Suppressor macrophage treated with lipopolysaccharide for 1 hour (primary cell): ENCODE measurements around the gene CLPX.
"Not testable (repeated sequence)": the region's sequence is repeated elsewhere in the genome, so short reads cannot be mapped to it uniquely, and the experiment has no call there.

ENCODE experiments used
- DNase-seq, 3 donors: peaks; one replicate each; pipeline ENCODE4 v3.0.0-alpha.2; 2020 to 2022

The CLPX gene

DNA sequence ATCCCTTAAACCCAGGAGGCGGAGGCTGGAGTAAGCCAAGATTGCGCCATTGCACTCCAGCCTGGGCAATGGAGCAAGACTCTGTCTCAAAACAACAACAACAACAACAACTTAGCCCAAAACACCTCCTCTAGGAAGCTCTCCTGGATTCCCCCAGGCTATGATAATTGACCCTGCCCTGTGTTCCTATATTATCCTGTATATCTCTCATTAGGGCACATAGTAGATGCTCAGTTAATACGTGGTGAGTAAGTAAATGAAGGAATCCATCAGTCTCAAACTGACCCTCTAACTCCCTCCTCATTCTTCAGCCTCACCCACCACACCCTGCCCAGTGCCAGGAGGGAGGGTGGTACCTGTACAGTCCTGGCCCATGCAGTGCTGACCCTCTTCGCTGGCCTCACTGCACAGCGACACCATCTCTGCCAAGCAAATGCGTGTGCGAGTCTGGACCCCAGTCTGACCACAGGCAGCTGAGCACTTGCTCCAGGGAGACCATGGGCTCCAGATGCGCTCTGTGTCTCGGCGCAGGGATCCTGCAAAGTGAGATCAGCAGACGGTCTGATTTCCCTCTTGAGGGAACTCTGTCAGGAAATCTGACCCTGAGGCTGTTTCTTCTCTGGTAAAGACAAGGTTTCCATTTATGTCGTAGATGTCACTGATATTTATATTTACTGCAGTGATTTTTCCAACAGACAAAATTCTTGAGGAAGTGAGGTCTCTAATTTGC is 20.0 kb upstream of the CLPX start:
- DNase-seq: no peak

DNA sequence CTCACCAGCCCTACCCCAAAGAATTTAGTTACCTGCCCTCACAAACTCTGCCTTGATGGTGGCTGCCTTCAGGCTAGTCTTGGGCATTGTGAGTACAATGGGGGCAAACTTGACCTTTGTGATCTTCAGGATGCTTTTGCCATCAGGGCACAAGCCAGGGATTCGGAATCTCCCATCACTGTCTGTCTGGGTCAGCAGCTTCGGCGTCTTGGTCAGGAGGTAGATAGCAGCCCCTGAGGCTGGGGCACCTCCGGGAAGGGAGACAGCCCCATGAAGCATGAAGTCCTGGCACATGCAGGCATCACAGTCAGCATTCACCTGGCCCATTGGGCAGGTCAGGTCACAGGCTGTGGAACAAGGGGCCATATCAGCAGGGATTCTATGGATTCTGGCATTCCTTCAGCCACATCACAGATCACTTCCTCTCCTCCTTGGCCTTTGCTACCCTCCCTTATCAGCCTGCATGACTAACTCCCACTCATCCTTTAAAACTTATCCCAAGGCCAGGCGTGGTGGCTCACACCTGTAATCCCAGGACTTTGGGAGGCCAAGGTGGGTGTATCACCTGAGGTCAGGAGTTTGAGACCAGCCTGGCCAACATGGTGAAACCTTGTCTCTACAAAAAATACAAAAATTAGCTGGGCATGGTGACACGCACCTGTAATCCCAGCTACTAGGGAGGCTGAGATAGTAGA is 19.2 kb upstream of the CLPX start:
- DNase-seq: no peak

DNA sequence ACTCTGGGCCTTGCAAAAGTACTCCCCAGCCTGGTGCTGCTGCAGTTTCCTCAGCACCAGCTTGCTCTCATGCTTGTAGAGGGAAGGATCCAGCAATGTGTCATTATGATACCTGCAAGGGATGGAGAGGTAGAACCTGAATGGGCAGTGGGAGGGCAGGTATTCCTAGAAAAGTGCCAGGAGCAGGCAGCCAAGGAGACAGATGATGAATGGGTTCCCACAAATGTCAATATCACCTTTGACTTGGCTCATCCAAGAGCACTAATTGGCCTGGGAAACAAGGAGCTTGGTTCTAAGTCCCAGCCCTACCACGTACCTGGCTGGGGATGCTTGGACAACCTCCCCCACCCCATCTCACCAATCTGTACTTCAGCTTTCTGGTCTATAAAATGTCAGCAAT is 16.8 kb upstream of the CLPX start:
- no peak for DNase-seq

DNA sequence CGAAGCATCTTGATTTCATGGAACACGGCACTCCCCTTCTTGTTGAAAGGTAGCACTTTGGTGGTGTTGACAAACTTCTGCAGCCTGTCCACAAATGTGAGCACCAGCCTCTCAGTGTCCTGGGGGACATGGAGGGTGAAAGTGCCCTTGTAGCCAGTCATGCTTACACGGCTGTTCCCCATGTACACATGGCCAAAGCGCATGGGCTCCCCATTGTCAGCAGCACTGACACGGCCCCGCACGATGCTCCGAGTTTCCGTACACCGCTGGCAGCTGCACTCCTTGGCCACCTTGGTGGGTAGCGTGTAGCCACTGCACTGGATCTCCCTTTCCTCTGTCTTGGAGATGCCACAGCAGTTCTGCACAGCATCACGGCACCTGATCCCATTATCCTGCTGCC is 13.4 kb upstream of the CLPX start:
- DNase-seq: no peak

DNA sequence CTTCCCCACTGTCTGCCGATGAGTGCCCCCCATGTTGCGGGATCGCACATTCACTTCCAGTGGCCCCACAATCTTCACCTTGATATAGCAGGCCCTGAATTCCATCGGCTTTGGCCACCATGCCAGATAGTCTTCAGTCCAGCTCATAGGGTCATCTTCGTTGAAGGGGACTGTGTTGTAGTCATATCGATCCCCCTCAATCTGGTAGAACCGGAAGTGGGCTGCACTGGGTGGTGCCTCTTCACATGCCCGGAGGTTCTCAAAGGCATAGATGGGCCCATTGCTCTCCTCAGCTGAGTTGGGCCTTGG is 12.1 kb upstream of the CLPX start:
- DNase-seq: no peak

DNA sequence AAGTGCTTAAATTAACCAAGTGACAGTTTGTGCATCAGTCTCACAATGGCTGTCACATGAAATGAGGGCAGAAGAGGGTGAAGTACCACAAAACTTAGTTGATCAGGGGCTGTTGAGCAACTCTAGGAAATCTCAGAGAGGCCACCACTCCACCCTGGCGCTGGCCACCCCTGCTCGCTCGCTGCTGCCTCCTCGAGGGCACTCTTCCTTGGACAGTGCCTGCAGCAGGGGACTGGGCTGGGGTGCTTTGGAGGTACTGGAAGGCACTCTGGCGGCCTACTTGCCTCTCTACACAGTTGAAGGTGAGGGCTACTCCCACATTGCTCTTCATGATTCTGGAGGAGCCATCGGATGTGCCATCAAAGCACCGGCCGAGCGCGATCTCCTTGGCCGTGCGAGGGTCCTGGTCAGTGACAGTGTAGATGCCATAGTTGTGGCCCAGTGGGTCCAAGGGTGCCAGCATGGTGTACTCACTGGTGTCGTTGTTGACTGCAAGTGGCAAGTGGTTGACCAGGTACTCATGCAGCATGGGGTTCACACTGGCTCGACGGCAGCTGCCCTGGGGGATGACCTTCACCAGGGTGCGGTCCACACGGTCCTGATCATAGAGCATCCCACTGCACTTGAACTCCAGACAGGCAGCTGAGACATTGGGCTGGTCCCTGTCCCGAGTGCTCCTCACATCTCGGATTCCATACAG is 11.6 kb upstream of the CLPX start:
- DNase-seq: no peak

DNA sequence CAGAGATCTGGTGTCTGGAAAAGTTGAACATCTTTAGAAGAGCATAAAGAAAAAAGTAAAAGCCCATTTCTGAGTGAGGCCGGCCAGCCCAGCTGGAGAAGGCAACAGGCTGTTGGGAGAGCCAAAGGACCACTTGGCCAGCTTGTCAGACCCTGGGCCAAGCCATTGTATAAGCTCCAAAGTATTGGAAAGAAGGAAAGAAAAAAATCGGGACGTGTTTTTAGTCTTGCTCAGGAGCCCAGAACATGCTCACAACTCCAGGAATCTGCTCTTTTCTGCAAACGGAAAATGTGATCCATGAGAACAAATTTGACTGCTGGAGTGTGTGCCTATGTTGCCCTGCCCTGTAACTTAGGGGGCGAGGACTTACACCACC is 10.4 kb upstream of the CLPX start:
- DNase-seq: no peak

DNA sequence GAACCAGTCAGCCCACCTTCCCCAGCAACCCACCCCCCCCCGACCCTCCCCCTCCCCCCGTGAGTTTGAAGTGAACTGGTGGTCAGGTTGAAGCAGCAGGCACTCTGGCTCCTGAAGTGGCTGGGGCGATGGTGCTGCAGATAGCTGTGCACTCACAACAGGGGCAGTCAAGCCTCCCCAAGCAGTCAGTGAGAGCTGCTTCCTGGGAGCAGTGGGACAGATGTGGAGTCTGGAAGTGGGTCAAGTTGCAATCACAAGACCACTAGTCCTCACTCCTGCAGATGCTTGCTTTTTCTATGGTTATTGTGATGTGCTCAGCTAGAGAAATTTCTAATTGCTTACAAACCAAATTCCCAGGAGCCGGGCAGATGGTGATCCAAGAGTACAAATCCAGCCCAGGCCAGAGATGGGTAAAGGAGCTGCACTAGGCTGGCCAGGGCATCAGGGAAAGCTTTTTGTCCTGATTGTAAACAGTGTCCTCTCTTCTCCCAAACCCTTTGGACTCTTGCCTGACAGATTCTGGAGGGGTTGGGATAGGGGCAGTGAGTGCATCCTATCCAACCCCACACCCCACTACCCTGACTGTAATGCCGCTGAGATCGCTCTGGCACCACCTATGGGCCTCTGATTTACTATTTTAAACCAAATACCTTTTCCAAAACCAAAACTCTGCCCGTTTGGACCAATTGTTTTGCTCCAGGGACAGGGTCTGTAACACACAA is 9.8 kb upstream of the CLPX start:
- no peak for DNase-seq

DNA sequence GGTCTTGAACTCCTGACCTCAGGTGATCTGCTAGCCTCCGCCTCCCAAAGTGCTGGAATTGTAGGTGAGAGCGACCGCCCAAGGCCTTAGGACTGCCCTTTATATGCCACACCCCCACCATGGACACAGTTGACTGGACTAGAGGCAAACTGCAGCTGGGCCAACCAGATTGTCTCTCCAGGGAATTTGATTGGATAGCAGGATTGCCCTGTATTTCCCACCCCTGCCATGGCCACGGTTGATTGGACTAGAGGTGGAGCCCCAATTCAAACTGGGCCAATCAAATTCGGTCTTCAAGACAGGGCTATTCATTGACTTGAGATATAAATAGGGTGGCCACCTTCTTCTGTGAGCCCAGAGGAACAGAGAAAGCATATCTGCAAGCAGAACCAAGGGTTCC is 6.9 kb upstream of the CLPX start:
- DNase-seq: peak; percentile 16 to 25 (median 21)

DNA sequence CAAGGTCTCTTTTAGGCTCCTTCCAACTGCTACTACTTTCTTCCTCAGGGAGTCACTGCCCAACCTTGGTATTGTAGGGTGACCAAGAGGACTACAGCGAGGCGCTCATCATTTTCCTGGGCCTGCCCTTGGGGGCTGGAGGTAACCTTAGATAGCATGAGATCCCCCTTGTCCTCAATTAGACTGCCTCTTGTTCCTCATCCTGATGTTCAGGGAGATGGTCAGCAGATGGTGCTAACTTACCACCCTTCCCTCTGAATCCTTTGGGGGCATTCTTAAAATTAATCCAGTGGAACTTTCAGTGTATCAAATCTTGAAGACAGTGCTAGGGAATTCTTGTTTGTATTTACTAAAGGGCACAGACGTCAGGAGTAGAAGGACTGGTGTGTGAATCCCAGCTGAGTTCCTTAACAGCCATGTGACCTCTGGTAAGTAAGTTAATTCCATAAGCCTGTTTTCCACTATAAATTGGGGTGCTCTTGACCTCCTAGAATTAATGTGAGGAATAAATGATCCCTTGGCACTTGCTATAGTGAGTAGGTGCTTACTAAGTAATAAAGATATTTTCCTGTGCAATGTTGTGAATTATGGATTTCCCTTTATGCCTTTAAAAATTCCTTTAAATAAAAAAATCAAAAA is 4.1 kb upstream of the CLPX start:
- peak; percentile 52 to 63 (median 59) for DNase-seq

DNA sequence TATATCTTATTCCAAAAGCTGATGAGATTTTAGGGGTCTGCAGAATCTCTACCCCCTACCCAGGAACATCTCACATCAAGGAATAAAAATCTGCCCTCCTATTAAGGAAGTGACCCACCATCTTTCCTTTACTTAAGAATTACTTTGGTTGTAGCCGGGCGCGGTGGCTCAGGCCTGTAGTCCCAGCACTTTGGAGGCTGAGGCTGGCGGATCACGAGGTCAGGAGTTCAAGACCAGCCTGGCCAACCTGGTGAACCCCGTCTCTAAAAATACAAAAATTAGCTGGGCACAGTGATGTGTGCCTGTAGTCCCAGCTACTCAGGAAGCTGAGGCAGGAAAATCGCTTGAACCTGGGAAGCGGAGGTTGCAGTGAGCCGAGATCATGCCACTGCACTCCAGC is 3.3 kb upstream of the CLPX start:
- DNase-seq: not testable (repeated sequence)

DNA sequence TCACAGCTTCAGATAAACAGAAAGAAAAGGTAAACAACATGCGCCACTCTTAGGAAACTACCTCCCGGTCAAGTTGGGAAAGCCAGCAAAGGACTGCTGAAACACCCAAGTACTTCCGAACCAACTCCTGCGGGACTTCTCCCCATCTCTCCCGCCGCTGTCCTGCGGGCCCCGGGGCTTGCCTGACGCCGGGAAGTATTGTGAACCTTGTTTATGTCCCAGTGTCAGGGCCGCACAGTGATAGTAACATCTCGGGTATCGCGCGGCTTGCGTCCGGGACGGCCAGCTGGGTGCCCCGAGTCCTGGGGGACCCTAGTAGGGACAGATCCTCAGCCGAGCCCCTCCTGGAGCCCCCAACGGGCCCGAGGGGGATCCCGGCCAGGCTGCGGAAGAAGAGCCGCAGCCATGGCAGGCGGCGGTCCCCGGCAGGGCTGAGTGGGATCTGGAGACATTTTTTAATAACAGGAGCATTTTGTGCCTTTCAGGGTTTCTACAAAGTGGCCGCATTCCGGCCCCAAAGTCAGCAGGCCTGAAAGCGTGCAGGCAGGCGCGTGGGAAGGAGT is 756 bp downstream of the CLPX start:
- DNase-seq: peak; percentile 53 to 73 (median 64)

DNA sequence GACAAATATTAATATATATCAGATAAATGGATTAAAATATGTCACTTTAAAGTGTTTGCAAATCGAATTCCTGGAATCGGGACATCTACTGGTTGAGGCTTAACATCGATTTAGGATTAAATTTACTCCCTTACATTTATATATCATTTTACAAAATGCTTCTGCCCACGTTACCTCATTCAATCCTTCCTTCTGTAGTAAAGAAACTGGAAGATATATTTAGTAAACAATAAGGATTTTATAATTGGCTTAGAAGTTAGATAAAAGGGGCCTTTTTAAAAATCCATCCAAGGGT is 1.3 kb downstream of the CLPX start:
- no peak for DNase-seq

DNA sequence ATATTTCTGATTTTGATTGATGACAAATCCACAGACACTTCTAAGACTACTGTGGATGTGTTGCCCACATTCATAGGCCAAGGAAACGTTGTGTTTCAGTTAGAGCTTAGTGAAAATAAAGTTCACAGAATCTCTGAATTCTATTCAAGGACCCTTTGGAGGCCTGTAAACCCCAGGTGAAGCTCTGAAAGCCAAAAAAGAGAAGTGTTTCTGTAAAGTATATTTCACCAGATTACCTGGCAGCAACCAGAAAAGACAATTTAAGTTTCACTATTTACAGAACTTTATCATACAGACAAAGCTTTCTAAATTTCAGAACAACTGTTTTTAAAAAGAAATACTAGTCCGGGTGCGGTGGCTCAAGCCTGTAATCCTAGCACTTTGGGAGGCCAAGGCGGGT is 2.6 kb downstream of the CLPX start:
- no peak for DNase-seq

DNA sequence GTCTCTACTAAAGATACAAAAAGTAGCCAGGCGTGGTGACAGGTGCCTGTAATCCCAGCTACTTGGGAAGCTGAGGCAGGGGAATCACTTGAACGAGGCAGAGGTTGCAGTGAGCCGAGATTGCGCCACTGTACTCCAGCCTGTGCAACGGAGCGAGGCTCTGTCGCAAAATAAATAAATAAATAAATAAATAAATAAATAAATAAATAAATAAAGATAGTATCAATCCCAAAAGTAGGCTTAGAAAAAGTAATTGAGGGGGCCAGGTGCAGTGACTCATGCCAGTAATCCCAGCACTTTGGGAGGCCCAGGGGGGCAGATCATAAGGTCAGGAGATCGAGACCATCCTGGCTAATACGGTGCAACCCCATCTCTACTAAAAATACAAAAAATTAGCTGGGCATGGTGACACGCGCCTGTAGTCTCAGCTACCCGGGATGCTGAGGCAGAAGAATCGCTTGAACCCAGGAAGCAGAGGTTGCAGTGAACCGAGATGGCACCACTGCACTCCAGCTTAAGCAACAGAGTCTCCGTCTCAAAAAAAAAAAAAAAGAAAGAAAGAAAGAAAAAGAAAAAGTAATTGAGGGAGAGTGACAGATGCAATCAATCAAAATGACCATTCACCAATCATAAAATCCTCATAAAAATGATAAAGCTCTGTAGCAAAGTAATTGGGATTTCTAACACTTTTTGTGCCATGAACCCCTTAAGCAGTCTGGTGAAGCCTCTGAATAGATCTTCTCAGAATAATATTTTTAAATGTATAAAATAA is 3.4 kb downstream of the CLPX start:
- not testable (repeated sequence) for DNase-seq

DNA sequence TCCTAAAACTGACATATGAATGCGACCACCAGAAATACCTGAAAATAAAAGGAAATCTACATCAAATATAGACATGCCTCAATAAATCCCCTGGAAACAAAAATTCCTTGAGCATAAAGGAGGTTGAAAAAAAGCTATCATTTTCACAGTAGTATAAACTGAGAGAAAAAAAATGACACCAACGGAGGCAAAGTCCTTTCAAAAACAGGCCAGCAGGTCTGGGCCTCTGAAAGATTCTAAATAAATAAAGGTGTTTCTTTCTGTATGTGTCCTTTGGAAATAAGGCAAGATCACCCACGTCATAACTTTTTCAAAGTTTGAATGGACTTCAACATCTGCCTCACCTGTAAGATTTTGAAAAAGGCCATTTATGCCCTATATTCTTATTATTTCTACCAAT is 5.0 kb downstream of the CLPX start:
- no peak for DNase-seq

DNA sequence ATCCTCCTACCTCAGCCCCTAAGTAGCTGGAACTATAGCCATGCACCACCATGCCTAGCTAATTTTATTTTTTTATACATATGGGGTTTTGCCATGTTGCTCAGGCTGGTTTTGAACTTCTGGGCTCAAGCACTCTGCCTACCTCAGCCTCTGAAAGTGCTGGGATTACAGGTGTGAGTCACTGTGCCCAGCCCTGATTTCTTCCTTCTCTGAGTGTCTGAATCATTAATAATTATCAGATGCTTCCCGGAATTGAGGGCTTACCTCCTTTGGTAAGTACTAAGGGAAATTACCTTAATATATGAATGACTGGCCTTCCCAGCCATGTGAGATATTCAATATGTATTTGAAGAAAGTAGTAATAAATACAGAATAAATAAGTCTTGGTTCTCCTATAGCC is 7.2 kb downstream of the CLPX start:
- no peak for DNase-seq

DNA sequence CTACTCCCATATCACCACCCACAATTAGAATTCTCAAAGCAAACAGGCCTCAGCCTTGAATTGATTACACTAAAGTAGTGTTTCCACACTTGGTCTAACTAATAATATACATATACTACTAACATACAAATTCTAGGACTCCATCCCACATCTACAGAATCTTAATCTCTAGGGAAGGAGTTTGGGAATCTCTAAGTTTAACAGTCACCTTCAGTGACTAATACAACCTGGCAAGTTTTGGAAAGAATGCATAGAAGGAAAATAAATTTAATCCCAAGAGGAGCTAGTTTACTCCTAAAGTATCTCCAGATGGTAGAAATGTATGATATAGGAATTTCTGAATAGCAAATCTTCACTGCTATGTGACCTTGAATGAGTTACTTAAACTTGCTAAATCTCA is 9.1 kb downstream of the CLPX start:
- DNase-seq: no peak

DNA sequence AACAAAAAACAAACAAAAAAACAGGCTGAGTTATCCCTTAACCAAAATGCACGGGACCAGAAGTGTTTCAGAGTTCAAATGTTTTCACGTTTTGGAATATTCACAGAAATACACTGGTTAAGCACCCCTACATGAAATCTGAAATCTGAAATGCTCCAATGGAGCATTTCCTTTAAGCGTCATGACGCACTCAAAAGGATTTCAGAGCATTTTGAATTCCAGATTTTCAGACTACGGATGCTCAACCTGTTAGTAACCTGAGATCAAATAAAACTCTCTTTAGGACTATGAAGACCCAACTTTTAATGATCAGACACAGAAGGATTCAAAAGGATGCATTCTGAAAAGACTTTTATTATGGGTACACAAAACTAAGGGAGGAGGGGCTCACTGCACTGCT is 9.6 kb downstream of the CLPX start:
- no peak for DNase-seq

DNA sequence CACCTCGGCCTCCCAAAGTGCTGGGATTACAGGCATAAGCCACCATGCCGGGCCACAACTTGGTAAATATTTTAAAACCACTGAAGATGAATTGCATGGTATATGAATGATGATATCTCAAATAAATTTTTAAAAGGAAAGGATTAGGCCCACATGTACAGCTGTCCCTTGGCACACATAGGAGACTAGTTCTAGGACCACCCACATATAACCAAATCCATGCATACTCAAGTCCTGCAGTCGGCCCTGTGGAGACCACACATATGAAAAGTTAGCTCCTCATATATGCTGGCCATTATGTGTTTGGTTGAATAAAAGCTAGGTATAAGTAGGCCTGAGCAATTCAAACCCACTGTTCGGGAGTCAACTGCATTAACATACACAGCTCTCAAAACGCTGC is 10.6 kb downstream of the CLPX start:
- no peak for DNase-seq

DNA sequence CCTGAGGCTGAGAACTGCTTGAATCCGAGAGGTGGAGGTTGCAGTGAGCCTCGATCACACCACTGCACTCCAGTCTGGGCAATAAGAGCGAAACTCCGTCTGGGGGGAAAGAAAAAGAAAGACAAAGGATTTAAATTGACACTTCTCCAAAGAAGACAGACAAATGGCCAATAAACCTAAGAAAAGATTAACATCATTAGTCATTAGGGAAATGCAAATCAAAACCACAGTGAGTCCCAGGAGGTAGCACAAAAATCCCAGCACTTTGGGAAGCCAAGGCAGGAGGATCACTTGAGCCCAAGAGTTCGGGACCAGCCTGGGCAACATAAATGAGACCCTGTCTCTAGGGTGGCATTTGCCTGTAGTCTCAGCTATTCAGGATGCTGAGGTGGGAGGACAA is 12.6 kb downstream of the CLPX start:
- DNase-seq: no peak

DNA sequence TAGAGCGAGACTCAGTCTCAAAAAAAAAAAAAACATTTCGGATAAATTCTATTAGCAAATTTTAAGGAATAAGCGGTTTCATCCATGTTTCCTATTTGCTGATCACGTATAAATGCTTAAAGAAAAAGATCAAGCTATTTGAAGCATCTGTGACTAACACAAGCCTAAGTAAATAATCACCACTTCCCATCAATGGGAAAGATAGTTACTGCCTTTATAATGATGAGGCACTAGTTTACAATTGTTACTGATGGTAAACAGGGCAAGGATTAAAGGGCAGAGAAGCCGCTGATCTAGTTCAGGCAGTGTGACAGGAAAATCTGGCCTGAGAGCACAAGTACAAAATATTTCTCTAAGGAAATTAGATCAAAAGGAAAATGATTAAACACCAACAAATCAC is 13.7 kb downstream of the CLPX start:
- DNase-seq: no peak
